Transverse colon (tissue), 3 donors: ENCODE measurements around the gene POF1B.

Experiments used
- CTCF ChIP-seq, 5 experiments: fragments of 200-600 bp in 3 of 5; fragments of 450-650 bp in 2 of 5; sonication (generic) in 3 of 5; IDR thresholded peaks; 1 replicate in 2 of 5; 2 replicates in 3 of 5; pipeline ENCODE4 v1.5.1; 2016 to 2017; ENCODE audit warnings: antibody characterized with exemption in 5 of 5, inconsistent platforms in 3 of 5, mild to moderate bottlenecking in 2 of 5, moderate library complexity in 1 of 5
- POLR2A ChIP-seq: fragments of 450-650 bp; IDR thresholded peaks from one replicate; pipeline ENCODE4 v1.6.1; 2016; ENCODE audit warnings: antibody characterized with exemption, mild to moderate bottlenecking, moderate library complexity

DNA sequence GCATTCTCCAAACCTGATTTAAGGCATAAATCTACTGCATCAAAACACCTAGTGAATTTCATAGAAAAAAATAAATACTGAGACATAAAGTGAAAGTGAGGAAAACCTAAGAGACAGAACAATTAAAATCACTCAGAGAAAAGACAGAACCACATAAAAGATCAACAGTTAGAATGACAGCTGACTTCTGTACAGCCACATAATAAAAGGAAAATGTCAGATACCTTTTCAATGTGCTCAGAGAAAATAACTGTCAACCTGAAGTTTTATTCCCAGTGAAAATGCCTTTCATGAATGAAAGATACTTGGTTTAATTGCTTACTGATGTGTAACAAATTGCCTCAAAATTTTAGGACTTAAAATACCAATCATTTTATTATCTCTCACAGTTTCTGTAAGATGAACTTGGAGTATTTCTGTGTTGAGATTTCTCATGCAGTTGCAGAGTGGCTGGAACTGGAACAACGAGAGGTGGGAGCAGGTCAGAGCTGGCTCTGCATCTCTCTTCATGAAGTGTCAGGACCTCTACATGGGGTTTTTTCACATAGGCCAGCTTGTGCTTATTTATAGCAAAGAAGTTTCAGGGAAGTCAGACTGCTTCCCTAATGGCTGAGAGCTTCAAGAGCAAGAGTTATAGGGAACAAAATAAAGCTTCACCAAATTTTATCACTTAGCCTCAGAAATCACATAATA lies 11.9 kb upstream of the POF1B start:
- no peak for TF ChIP-seq POLR2A
- TF ChIP-seq CTCF (IDR thresholded peaks at IDR 0.05) = no peak
